ENCODE data around the gene PNP. TPM values are rescaled to one million over a fixed set of nuclear protein-coding genes. Genes with fewer than 3 reads are reported as not detected.

PNP gene
- total and polyA plus RNA-seq, 7 donors = 3.7 to 42.5 (median 6.0) TPM

DNA sequence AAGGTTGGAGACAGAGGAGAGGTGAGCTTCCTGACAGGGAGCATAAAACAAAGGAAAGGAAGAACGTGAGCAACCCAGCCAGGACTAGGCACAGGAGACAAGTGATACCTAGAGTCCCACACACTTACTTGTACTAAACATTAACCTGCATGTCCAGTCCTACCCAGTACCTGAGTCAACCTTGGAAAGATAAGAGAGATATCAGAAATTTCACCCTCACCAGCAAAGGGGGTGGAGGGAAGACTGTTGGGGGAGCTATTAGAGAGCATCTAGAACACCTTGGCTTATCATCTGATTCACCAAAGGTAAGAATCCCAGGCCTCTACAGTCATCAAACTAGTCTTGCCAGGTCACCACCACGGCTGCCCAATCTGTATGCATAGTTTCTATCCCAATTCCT is 44.4 kb upstream of the PNP start:
- Histone ChIP-seq H3K27ac (no peak overlapping the region), H3K27me3 (ENCODE audit: insufficient read depth in 3 of 3, low read length in 2 of 3) (no peaks in the 10 kb centered on the region), H3K36me3 (ENCODE audit: insufficient read depth in 1 of 2, low read depth in 1 of 2) (peaks cover 0 to 40% of the 10 kb centered on the region in 2 donors), H3K4me3 (no peak overlapping the region), H3K4me1 (no peaks in the 10 kb centered on the region), H3K9me3 (no peaks in the 10 kb centered on the region)
- intact Hi-C loops (cut with DNase I) = no loop called here
- WGBS, 3 donors = 26 to 61% (median 33%) methylated on average over 2 of the region's 2 CpGs
- ATAC-seq = no peak
- TF ChIP-seq CTCF (IDR thresholded peaks at IDR 0.05) = no peak
- no peak for DNase-seq

GRCh38 chr14:20427231-20428009 is 41.8 kb upstream of the PNP start:
- ATAC-seq (peak in 2 of 4 donors; percentile 40 to 48), DNase-seq (no peak)
- Histone ChIP-seq H3K9me3 (no peaks in the 10 kb centered on the region), H3K36me3 (ENCODE audit: insufficient read depth in 1 of 2, low read depth in 1 of 2) (peaks cover 0 to 44% of the 10 kb centered on the region in 2 donors), H3K4me3 (no peak overlapping the region), H3K27ac (peak overlapping the region; percentile 53), H3K4me1 (peaks cover 15% of the 10 kb centered on the region), H3K27me3 (ENCODE audit: insufficient read depth in 3 of 3, low read length in 2 of 3) (no peaks in the 10 kb centered on the region)
- intact Hi-C loops (cut with DNase I) = no loop called here
- 77 to 85% (median 80%) methylated on average over 5 of the region's 5 CpGs for WGBS, 3 donors
- TF ChIP-seq CTCF (IDR thresholded peaks at IDR 0.05) = no peak

DNA sequence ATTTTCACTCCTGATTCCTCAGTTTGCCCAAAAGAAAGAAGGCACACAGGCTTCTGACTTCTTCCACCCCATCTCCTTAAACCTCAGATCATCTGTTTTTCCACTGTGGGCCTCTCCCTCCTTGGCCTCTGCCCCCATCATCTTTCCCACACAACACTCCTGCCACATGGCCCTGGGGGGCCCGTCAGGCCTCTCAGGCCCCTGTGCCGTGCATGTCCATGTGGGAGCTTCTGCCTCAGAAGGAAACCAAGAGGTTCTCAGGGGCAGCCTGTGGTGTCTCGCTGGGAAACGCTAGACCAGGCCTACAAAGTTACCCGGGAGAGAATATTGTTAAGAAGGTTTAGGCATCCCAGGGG is 41.2 kb upstream of the PNP start:
- H3K4me1 ChIP-seq = peaks cover 15% of the 10 kb centered on the region
- H3K36me3 ChIP-seq (ENCODE audit: insufficient read depth in 1 of 2, low read depth in 1 of 2) = peaks cover 0 to 40% of the 10 kb centered on the region in 2 donors
- WGBS, 3 donors = 75 to 81% (median 81%) methylated on average over 5 of the region's 5 CpGs
- no peak for TF ChIP-seq CTCF (IDR thresholded peaks at IDR 0.05)
- DNase-seq = no peak
- ATAC-seq = no peak
- H3K27me3 ChIP-seq (ENCODE audit: insufficient read depth in 3 of 3, low read length in 2 of 3) = no peaks in the 10 kb centered on the region
- intact Hi-C loops (cut with DNase I) = no loop called here
- H3K9me3 ChIP-seq = no peaks in the 10 kb centered on the region
- peak overlapping the region; percentile 53 for H3K27ac ChIP-seq
- no peak overlapping the region for H3K4me3 ChIP-seq

DNA sequence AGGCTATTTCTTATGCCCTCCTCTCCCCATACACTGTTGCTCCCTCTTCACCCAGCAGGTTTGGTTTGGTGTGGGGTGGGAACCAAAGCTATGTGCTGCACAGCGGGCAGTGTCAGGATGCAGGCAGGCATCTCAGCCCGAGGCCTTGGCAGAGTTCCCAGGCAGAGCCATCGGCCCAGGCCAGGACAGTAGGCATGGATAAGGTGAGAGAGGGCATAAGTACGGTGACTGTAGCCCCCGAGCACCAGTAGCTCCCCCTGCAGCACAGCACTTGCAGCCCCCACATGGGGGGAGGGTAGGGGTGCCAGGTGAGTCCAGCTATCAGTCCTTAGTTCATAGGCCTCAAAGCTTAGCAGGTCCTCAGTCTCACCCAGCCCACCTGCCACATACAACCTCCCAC is 40.4 kb upstream of the PNP start:
- WGBS, 3 donors = 18 to 33% (median 27%) methylated on average over 5 of the region's 5 CpGs
- DNase-seq (no peak), ATAC-seq (no peak)
- TF ChIP-seq CTCF (IDR thresholded peaks at IDR 0.05) = no peak
- H3K4me3 ChIP-seq = no peak overlapping the region
- peaks cover 0 to 31% of the 10 kb centered on the region in 2 donors for H3K36me3 ChIP-seq (ENCODE audit: insufficient read depth in 1 of 2, low read depth in 1 of 2)
- H3K4me1 ChIP-seq = peaks cover 19% of the 10 kb centered on the region
- no peaks in the 10 kb centered on the region for H3K27me3 ChIP-seq (ENCODE audit: insufficient read depth in 3 of 3, low read length in 2 of 3)
- intact Hi-C loops (cut with DNase I) = no loop called here
- no peaks in the 10 kb centered on the region for H3K9me3 ChIP-seq
- no peak overlapping the region for H3K27ac ChIP-seq
